B cell (primary cell): Measurements from ENCODE around the gene KDM7A. TPM values are rescaled to one million over a fixed set of nuclear protein-coding genes. Genes with fewer than 3 reads are reported as not detected.
"Not testable (repeated sequence)": the region's sequence is repeated elsewhere in the genome, so short reads cannot be mapped to it uniquely, and the experiment has no call there.

Experiments used
- ATAC-seq: fragments of 200-7000 bp; cut with Tn5 transposase; one replicate; pipeline ENCODE4 v1.10.0; 2021; ENCODE audit warnings: low read depth, mild to moderate bottlenecking, moderate number of reproducible peaks, moderate library complexity
- CTCF ChIA-PET: fragments of 350-600 bp; sonication (Branson Sonifier 250); formaldehyde crosslinking; loops from one replicate; lab custom pipeline; 2021; ENCODE audit warnings: antibody characterized with exemption, inconsistent platforms; lab: Charles Lee
- POLR2A ChIA-PET: fragments of 350-600 bp; sonication (Branson Sonifier 250); formaldehyde crosslinking; loops from one replicate; lab custom pipeline; 2021; ENCODE audit warnings: antibody characterized with exemption; lab: Charles Lee
- DNase-seq: peaks from one replicate; pipeline ENCODE4 v3.0.0; 2013
- H2AFZ ChIP-seq: 2 replicates; pipeline ENCODE4 v1.6.1; 2012; ENCODE audit warnings: mild to moderate bottlenecking, low read depth, low read length; ENCODE audit not compliant: insufficient read depth, poor library complexity, severe bottlenecking
- H3K27ac ChIP-seq, 2 donors: 1 replicate in 1 of 2; 2 replicates in 1 of 2; pipeline ENCODE4 v1.5.1; 2012 to 2013; ENCODE audit warnings: low read length in 2 of 2, mild to moderate bottlenecking in 2 of 2, moderate library complexity in 1 of 2
- H3K27me3 ChIP-seq, 4 experiments: fragments of 200-600 bp in 1 of 4; sonication (generic) in 1 of 4; replicated peaks in 1 of 4; 1 replicate in 2 of 4; 2 replicates in 2 of 4; pipeline versions ENCODE4 v1.6.1 to v1.7.0; 2013 to 2016; ENCODE audit warnings: low read length in 3 of 4, mild to moderate bottlenecking in 2 of 4, mixed read lengths in 1 of 4, moderate library complexity in 1 of 4; ENCODE audit not compliant: insufficient read depth in 4 of 4, control insufficient read depth in 3 of 4; ENCODE audit errors: control extremely low read depth in 1 of 4
- H3K36me3 ChIP-seq, 2 experiments: replicated peaks in 1 of 2; 1 replicate in 1 of 2; 2 replicates in 1 of 2; pipeline versions ENCODE4 v1.6.1 to v1.7.1; 2013; ENCODE audit warnings: low read length in 1 of 2; ENCODE audit not compliant: insufficient read depth in 2 of 2, control insufficient read depth in 1 of 2; ENCODE audit errors: control extremely low read depth in 1 of 2, extremely low read depth in 1 of 2
- H3K4me1 ChIP-seq, 2 donors: fragments of 200-600 bp in 1 of 2; sonication (generic) in 1 of 2; 1 replicate in 1 of 2; 2 replicates in 1 of 2; pipeline versions ENCODE4 v1.5.1 to v1.6.1; 2013 to 2017; ENCODE audit warnings: low read length in 2 of 2; ENCODE audit not compliant: control insufficient read depth in 2 of 2, insufficient read depth in 2 of 2
- H3K4me2 ChIP-seq: replicated peaks from 2 replicates; pipeline ENCODE3; 2012; ENCODE audit warnings: mild to moderate bottlenecking, low read depth, low read length; ENCODE audit not compliant: poor library complexity, severe bottlenecking
- H3K4me3 ChIP-seq, 5 experiments: fragments of 200-600 bp in 1 of 5; sonication (generic) in 1 of 5; 1 replicate in 3 of 5; 2 replicates in 2 of 5; pipeline versions ENCODE4 v1.5.1 to v1.7.0; 2011 to 2016; ENCODE audit warnings: low read length in 4 of 5, mild to moderate bottlenecking in 4 of 5, low read depth in 2 of 5, control low read depth in 1 of 5, moderate library complexity in 1 of 5; ENCODE audit not compliant: insufficient read depth in 1 of 5; ENCODE audit errors: control extremely low read depth in 1 of 5, extremely low read depth in 1 of 5
- H3K79me2 ChIP-seq: fragments of 200-600 bp; sonication (generic); one replicate; pipeline ENCODE4 v1.6.0; 2016; ENCODE audit warnings: low read length; ENCODE audit not compliant: control insufficient read depth, insufficient read depth
- H3K9ac ChIP-seq: fragments of 200-600 bp; sonication (generic); 2 replicates; pipeline ENCODE4 v1.6.1; 2017; ENCODE audit warnings: mild to moderate bottlenecking, low read length, moderate library complexity
- H3K9me3 ChIP-seq, 3 donors: one replicate each; pipeline versions ENCODE4 v1.6.1 to v1.7.1; 2013; ENCODE audit warnings: low read length in 2 of 3; ENCODE audit not compliant: control insufficient read depth in 2 of 3, insufficient read depth in 1 of 3; ENCODE audit errors: control extremely low read depth in 1 of 3
- H4K20me1 ChIP-seq: 2 replicates; pipeline ENCODE4 v1.6.0; 2012; ENCODE audit warnings: mild to moderate bottlenecking, low read length; ENCODE audit not compliant: insufficient read depth, control insufficient read depth, poor library complexity, severe bottlenecking
- H3K27ac Mint-ChIP-seq: one replicate; pipeline ENCODE4 v1.8.0; 2021; ENCODE audit warnings: mixed read lengths
- H3K27me3 Mint-ChIP-seq: one replicate; pipeline ENCODE4 v1.8.0; 2021; ENCODE audit warnings: mixed read lengths
- H3K4me1 Mint-ChIP-seq: one replicate; pipeline ENCODE4 v1.8.0; 2021; ENCODE audit warnings: mixed read lengths
- H3K4me3 Mint-ChIP-seq: one replicate; pipeline ENCODE4 v1.8.0; 2021; ENCODE audit warnings: mixed read lengths
- H3K9me3 Mint-ChIP-seq: one replicate; pipeline ENCODE4 v1.8.0; 2022; ENCODE audit warnings: mixed read lengths; ENCODE audit not compliant: insufficient read depth
- EZH2 ChIP-seq: IDR thresholded peaks from 2 replicates; pipeline ENCODE4 v1.6.1; 2012; ENCODE audit warnings: borderline replicate concordance, low read depth, mild to moderate bottlenecking, moderate library complexity, low read length; ENCODE audit not compliant: insufficient read depth, poor library complexity, severe bottlenecking
- WGBS: methylation state at CpG from one replicate; pipeline ENCODE4 v1.1.5; 2013; ENCODE audit warnings: missing lambda C conversion rate; ENCODE audit not compliant: insufficient coverage; 5-methylcytosine and 5-hydroxymethylcytosine counted together
- intact Hi-C: fragments of 100-400 bp; cut with micrococcal nuclease; formaldehyde crosslinking; loops from one replicate; pipeline ENCODE4 v1.10.0; 2022
- polyA plus RNA-seq: library from polyadenylated mRNA; depleted of rRNA; stranded (reverse); fragments of >200 nt; gene quantifications from 2 replicates; pipeline ENCODE4 v1.2.3, GENCODE V29; 2012
- total RNA-seq, 2 donors: library from RNA; stranded (reverse); fragments of 120-200 nt in 1 of 2; gene quantifications; 1 replicate in 1 of 2; 2 replicates in 1 of 2; pipeline versions ENCODE4 v1.2.3 to v1.2.4, GENCODE V29; 2013 to 2022
- TF ChIP-seq, protein P1 (sequence below): fragments of 200-600 bp; IDR thresholded peaks from one replicate; pipeline ENCODE4 v1.8.0; 2022; ENCODE audit warnings: antibody characterized with exemption, mild to moderate bottlenecking

KDM7A gene
- total and polyA plus RNA-seq, 2 donors (not counting 1 experiment from before 2014, with no cell fraction given): 16.1 to 50.8 TPM

- Histone ChIP-seq H3K4me3 (no peak overlapping the region), H3K4me2 (no peak overlapping the region), H3K36me3 (peaks cover 3 to 5% of the 10 kb centered on the region in 2 experiments), H3K79me2 (peaks cover 98% of the 10 kb centered on the region), H4K20me1 (peaks cover 93% of the 10 kb centered on the region), H2AFZ (no peak overlapping the region), H3K4me1 (peaks cover 23 to 56% of the 10 kb centered on the region in 2 donors), H3K9me3 (no peaks in the 10 kb centered on the region), H3K9ac (no peak overlapping the region), H3K27me3 (no peaks in the 10 kb centered on the region), H3K27ac (no peak overlapping the region)
- ATAC-seq (no peak), DNase-seq (no peak)
- Mint-ChIP-seq H3K4me3 (no peak overlapping the region), H3K4me1 (peaks cover 73% of the 10 kb centered on the region), H3K27ac (no peak overlapping the region), H3K27me3 (no peaks in the 10 kb centered on the region), H3K9me3 (no peaks in the 10 kb centered on the region)
- WGBS: no CpG with 5 or more reads among the region's 2 CpGs
- CTCF ChIA-PET: no interaction called here
- POLR2A ChIA-PET: interaction anchor here (1.7 kb wide), 1 partner anchor 41 kb away, joined by 3 read pairs; no protein-coding TSS in a partner anchor
- TF ChIP-seq, protein P1, sequence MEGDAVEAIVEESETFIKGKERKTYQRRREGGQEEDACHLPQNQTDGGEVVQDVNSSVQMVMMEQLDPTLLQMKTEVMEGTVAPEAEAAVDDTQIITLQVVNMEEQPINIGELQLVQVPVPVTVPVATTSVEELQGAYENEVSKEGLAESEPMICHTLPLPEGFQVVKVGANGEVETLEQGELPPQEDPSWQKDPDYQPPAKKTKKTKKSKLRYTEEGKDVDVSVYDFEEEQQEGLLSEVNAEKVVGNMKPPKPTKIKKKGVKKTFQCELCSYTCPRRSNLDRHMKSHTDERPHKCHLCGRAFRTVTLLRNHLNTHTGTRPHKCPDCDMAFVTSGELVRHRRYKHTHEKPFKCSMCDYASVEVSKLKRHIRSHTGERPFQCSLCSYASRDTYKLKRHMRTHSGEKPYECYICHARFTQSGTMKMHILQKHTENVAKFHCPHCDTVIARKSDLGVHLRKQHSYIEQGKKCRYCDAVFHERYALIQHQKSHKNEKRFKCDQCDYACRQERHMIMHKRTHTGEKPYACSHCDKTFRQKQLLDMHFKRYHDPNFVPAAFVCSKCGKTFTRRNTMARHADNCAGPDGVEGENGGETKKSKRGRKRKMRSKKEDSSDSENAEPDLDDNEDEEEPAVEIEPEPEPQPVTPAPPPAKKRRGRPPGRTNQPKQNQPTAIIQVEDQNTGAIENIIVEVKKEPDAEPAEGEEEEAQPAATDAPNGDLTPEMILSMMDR: no peak
- no peak for TF ChIP-seq EZH2
- intact Hi-C loops: no loop called here
Observed at GRCh38 chr7:140168816-140169215, 8.0 kb downstream of the KDM7A start.

GRCh38 chr7:140165422-140165821 is 11.4 kb downstream of the KDM7A start:
- Mint-ChIP-seq H3K27ac (no peak overlapping the region), H3K4me3 (no peak overlapping the region), H3K9me3 (no peaks in the 10 kb centered on the region), H3K27me3 (no peaks in the 10 kb centered on the region), H3K4me1 (peaks cover 75% of the 10 kb centered on the region)
- ChIA-PET POLR2A (no interaction called here), CTCF (interaction anchor here (0.8 to 1.7 kb wide), 2 partner anchors 139 to 483 kb away, joined by 4 to 5 read pairs; no protein-coding TSS in a partner anchor)
- peaks cover 95% of the 10 kb centered on the region for H4K20me1 ChIP-seq
- WGBS: 67% methylated on average over 1 of the region's 3 CpGs
- DNase-seq (no peak), ATAC-seq (no peak)
- no peak overlapping the region for H3K4me3 ChIP-seq
- peak overlapping the region; percentile 7 for H3K4me2 ChIP-seq
- TF ChIP-seq, protein P1: no peak
- no peak for TF ChIP-seq EZH2
- H3K27ac ChIP-seq: peak overlapping the region in 1 of 2 donors; percentile 22
- H3K4me1 ChIP-seq: peaks cover 21 to 46% of the 10 kb centered on the region in 2 donors
- H2AFZ ChIP-seq: no peak overlapping the region
- intact Hi-C loops: no loop called here
- H3K27me3 ChIP-seq: no peaks in the 10 kb centered on the region
- no peak overlapping the region for H3K9ac ChIP-seq
- H3K79me2 ChIP-seq: peaks cover 99% of the 10 kb centered on the region
- no peaks in the 10 kb centered on the region for H3K9me3 ChIP-seq
- peaks cover 0 to 3% of the 10 kb centered on the region in 2 experiments for H3K36me3 ChIP-seq

- peaks cover 29 to 35% of the 10 kb centered on the region in 2 donors for H3K4me1 ChIP-seq
- H2AFZ ChIP-seq, CTCF ChIA-PET, H3K4me3 ChIP-seq, H3K9me3 Mint-ChIP-seq, H3K4me3 Mint-ChIP-seq, intact Hi-C loops, H3K27me3 ChIP-seq, H3K27me3 Mint-ChIP-seq, H3K9me3 ChIP-seq, H3K4me2 ChIP-seq, H3K9ac ChIP-seq, POLR2A ChIA-PET, ATAC-seq, DNase-seq, H3K36me3 ChIP-seq, H3K27ac ChIP-seq: not testable (repeated sequence)
- Mint-ChIP-seq H3K27ac (peak overlapping the region; percentile 20), H3K4me1 (peaks cover 67% of the 10 kb centered on the region)
- H3K79me2 ChIP-seq: peaks cover 100% of the 10 kb centered on the region
- H4K20me1 ChIP-seq: peaks cover 97% of the 10 kb centered on the region
- WGBS: 100% methylated on average over 1 of the region's 11 CpGs
Observed at GRCh38 chr7:140162081-140162480, 14.7 kb downstream of the KDM7A start.
